GM12864 (cell line): ENCODE results near the gene TMEM238.

Experiments
- DNase-seq: peaks from one replicate; pipeline ENCODE4 v3.0.0-alpha.2; 2011; ENCODE audit warnings: low read depth
- H3K4me3 ChIP-seq: 2 replicates; pipeline ENCODE4 v1.5.1; 2011; ENCODE audit warnings: mild to moderate bottlenecking, low read depth, low read length, control low read depth
- CTCF ChIP-seq: IDR thresholded peaks from 2 replicates; pipeline ENCODE4 v1.5.1; 2011; ENCODE audit warnings: low read depth, mild to moderate bottlenecking, moderate library complexity, low read length, control low read depth, inconsistent platforms; ENCODE audit errors: missing control alignments

Gene TMEM238

GRCh38 chr19:55362174-55362989 is 21.7 kb downstream of the TMEM238 start:
- no peak for TF ChIP-seq CTCF
- no peak for DNase-seq
- no peak overlapping the region for H3K4me3 ChIP-seq

DNA sequence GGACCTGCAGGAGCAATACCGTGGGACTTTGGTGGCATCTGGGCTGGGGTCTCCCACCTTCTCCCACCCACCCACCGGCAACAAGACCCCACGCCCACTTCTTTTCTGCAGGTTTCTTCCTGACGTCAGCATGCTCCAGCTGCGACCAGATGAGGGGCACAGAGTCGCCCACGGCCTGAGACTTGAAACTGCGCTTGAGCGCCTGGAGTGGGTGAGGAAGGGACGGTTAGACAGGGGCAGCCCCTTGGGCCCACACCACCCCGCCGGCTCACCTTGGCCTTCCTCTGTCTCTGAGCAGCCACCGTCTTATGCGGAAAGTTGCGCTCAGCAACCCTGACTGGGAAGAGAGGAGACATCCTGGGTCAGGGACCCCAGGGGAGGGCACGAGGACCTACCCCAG is 23.2 kb downstream of the TMEM238 start:
- DNase-seq: no peak
- no peak overlapping the region for H3K4me3 ChIP-seq
- TF ChIP-seq CTCF: no peak

GRCh38 chr19:55358943-55359908 is 24.9 kb downstream of the TMEM238 start:
- no peak overlapping the region for H3K4me3 ChIP-seq
- TF ChIP-seq CTCF: no peak
- no peak for DNase-seq

- H3K4me3 ChIP-seq: no peak overlapping the region
- no peak for TF ChIP-seq CTCF
- no peak for DNase-seq
Observed at GRCh38 chr19:55358493-55358892, 25.6 kb downstream of the TMEM238 start.

DNA sequence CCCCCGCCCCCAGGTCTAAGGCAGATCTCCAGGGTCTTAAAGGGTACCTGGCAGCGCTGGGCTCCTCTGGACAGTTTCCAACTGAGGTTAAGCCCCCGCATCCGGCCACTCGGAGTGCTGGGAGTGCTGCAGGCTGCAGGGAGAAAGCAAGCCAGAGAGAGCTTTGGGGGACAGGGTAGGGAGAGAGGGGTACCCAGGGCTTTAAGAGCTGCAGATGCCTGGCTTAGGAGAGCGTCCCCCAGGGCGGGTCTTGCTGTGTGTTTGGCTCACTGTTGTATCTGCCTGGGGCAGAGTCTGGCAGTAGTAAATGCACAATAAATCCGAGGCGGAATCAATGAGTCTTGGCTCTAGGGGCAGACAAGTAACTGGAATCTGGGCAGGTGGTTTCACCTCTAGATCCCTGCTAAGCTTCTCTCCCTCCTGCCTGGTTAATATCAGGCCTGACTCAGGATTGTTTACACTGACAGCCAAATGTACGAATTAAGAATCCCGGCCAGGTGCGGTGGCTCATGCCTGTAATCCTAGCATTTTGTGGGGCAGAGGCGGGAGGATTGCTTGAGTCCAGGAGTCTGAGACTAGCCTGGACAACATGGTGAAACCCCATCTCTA is 28.8 kb downstream of the TMEM238 start:
- TF ChIP-seq CTCF: no peak
- no peak for DNase-seq
- no peak overlapping the region for H3K4me3 ChIP-seq

DNA sequence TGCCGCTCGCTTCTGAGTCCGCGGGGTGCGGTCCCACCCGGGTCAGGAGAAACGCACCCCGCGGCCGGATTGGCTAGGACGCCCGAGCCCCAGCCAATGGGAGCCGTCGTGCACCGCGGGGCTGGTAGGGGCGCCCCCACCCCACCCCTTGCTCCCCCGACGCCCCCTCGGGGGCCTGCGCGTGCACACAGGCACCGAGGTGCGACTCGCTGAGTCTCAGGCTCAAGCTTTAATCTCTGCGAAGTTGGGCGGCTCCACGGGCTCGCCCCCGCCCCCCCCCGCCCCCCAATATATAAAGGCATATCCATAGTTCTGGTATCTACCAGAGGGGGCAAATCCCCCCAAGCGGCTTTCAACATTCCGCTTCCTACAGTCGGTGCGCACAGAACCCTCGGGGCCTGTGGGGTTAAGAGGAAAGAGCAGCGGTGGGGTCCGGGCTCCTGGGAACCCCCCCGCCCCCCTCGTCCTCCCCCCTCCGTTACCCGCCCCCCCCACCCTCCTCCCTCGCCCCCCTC is 29.3 kb downstream of the TMEM238 start, which contains the start of gene COX6B2:
Gene COX6B2, minus strand, starts transcription at position 22 of the 515 bp plus-strand sequence. CDS start 198 bp downstream, outside the sequence.
- H3K4me3 ChIP-seq: peak within 1 kb of the TSS; percentile 32
- TF ChIP-seq CTCF: no peak
- DNase-seq: no peak
